ENCODE data around the gene LNX2.

LNX2 gene

DNA sequence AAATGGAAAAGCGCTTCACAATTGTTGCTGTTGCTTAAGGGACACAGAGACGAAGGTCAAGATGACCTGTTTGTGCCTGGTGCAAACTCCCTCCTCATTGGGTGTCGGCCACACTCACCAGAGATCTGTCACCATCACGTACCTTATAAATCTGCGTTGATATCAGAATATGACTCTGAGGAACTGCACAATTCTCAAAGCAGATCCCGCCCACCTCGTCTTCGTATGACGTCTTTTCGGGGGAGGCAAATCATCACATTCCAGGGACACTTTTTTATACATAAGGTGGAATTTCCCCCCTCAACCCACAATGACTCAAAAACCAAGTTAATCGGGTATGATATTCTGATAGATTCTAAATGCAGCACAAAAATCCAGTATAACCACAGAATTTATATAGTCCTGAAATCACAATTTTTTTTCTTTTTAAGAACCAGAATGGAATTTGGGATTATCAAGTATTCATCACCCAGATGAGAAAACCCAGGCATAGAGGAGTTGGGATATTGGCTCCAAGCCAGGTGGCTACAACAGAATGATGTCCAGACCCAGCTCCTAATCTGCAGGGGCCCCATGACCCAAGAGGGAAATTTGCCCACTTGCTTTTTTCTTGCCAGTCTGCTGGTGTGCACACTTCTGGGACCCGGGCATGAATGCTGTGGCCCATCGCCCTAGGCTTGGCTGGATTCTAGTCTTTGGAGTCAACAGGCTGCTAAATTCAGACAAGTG, 119.4 kb downstream of the LNX2 start:
- no peak for FAIRE-seq

DNA sequence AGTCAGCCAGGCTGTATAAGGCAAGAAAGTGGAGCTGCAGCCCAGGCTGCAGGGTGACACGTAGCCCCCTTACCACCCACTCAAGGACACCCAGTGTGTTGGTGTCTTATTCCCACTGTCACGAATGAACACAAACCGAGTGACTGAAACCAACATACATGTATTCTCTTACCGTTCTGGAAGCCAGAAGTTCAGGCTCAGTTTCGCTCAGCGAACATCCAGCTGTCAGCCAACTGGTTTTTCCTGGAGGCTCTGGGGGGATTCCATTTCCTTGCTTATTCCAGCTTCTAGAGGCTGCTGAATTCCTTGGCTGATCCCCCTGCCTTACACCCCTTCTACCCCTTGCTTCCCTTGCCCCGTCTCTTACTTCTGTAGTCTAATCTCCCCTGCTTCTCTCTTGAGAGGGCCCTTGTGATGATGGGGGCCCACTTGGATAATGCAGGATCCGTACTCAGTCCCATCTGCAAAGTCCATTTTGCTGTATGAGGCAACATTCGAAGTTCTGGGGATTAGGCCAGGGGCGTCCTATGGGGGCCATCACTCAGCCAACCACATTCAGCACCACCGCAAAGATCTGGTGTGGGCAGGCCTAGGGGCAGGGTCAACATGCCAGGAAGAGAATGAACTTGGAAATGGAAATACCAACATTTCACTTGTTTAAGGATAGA, 122.6 kb downstream of the LNX2 start:
- no peak for FAIRE-seq

DNA sequence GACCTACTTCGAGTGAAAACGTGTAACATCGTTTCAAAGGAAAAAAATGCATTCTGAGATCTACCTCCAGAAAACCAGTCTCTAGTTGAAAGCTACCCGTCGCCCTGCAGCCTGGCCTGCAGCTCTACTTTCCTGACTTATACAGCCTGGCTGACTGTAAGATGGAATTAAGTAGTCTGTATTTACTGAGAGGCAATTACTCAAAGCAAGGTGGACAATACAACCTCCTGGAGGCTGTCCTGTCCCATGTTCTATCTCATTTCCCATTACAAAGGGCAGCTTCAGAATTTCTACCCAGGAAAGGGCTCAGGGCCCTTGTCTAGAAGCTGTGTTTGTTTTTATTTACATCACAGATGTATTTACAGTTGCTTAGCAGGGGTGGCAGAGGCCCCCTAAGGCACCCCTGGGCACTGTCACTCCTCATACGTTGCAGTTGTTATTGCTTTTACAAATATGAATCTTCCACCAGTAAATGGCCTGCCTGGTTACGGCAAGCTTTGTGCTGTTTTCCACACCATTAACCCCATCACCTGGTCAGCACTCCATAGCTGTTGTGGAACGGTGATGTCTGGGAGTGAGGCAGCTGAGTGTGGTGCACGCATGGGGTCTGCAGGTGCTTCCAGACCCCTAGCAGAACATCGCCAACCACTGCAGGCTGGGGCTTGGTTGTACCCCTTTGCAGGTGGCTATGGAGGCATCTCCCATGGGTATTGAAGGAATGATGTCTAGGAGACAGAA, 123.6 kb downstream of the LNX2 start:
- FAIRE-seq, result no peak

DNA sequence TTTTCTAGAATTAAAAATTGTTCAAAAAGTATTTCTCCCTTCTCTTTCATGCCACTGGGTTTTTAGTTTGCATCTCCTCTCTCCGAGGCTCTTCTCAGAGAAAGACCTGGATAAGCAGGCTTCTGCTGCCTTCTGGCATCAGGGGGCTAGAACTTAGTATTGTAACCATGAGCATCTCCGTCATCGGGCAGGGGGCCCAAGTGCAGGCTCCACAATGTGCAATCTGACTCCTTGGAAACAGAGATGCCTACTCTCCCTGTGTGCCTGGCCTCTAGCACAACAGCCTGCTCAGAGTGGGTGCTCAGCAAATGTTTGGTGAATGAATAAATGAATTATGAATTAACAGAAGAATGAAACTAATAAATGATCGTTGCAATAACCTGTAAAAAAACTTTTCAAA, 124.3 kb downstream of the LNX2 start:
- no peak for FAIRE-seq
